ENCODE data around the gene PUM2.
"Not testable (repeated sequence)": the region's sequence is repeated elsewhere in the genome, so short reads cannot be mapped to it uniquely, and the experiment has no call there.

PUM2 gene

GRCh38 chr2:20288642-20289340, 61.9 kb downstream of the PUM2 start:
- DNase-seq, result no peak

- no peak for DNase-seq
These were observed 67.6 kb downstream of the PUM2 start for GRCh38 chr2:20282916-20283592.

- no peak for DNase-seq
These were observed 68.8 kb downstream of the PUM2 start for GRCh38 chr2:20281876-20282275.

- no peak for DNase-seq
These were observed 77.6 kb downstream of the PUM2 start for GRCh38 chr2:20273042-20273441.

GRCh38 chr2:20268317-20268716, 82.3 kb downstream of the PUM2 start:
- DNase-seq, result not testable (repeated sequence)

- no peak for DNase-seq
These were observed 83.1 kb downstream of the PUM2 start for GRCh38 chr2:20267529-20267928.

GRCh38 chr2:20264629-20265028, 86.0 kb downstream of the PUM2 start:
- DNase-seq, result no peak

- no peak for DNase-seq
These were observed 93.2 kb downstream of the PUM2 start for GRCh38 chr2:20257411-20257810.

GRCh38 chr2:20254731-20255130, 95.9 kb downstream of the PUM2 start:
- DNase-seq, result no peak

GRCh38 chr2:20250436-20250835, 100.2 kb downstream of the PUM2 start:
- no peak for DNase-seq

- no peak for DNase-seq
These were observed 101.5 kb downstream of the PUM2 start for GRCh38 chr2:20249170-20249569.

GRCh38 chr2:20247084-20247483, 103.6 kb downstream of the PUM2 start:
- no peak for DNase-seq

- DNase-seq, result not testable (repeated sequence)
These were observed 107.0 kb downstream of the PUM2 start for GRCh38 chr2:20243637-20244036.

GRCh38 chr2:20242727-20243377, 107.8 kb downstream of the PUM2 start:
- no peak for DNase-seq

- no peak for DNase-seq
These were observed 108.5 kb downstream of the PUM2 start for GRCh38 chr2:20241973-20242726.

GRCh38 chr2:20240291-20240690, 110.4 kb downstream of the PUM2 start:
- not testable (repeated sequence) for DNase-seq

- no peak for DNase-seq
These were observed 114.1 kb downstream of the PUM2 start for GRCh38 chr2:20236496-20236895.

- DNase-seq, result no peak
These were observed 114.9 kb downstream of the PUM2 start for GRCh38 chr2:20235655-20236305.

- not testable (repeated sequence) for DNase-seq
These were observed 116.0 kb downstream of the PUM2 start for GRCh38 chr2:20234597-20234996.

GRCh38 chr2:20232837-20233207, 117.8 kb downstream of the PUM2 start:
- DNase-seq, result no peak

GRCh38 chr2:20231598-20232026, 119.0 kb downstream of the PUM2 start:
- no peak for DNase-seq

- no peak for DNase-seq
These were observed 119.5 kb downstream of the PUM2 start for GRCh38 chr2:20231159-20231558.

GRCh38 chr2:20230114-20230425, 120.6 kb downstream of the PUM2 start:
- DNase-seq, result no peak
